A673 (cell line): ENCODE measurements around the gene GARNL3. TPM values are rescaled to one million over a fixed set of nuclear protein-coding genes. Genes with fewer than 3 reads are reported as not detected.
A peak's percentile ranks its signal among the peaks of the same experiment; 100 is the strongest.

ENCODE experiments used
- BruUV-seq: library from RNA; stranded (reverse); fragments of 400-500 nt; replicated peaks from 2 replicates; lab custom pipeline; 2021; lab: Mats Ljungman, UMichigan
- CTCF ChIA-PET: fragments of 300-600 bp; sonication (Branson Sonifier 250); formaldehyde crosslinking; loops from one replicate; lab custom pipeline; 2022; ENCODE audit warnings: antibody characterized with exemption; lab: Charles Lee
- POLR2A ChIA-PET: fragments of 300-600 bp; sonication (Branson Sonifier 250); formaldehyde crosslinking; loops from one replicate; lab custom pipeline; 2022; ENCODE audit warnings: antibody characterized with exemption; ENCODE audit not compliant: low non-redundant PET; lab: Charles Lee
- DNase-seq: peaks from one replicate; pipeline ENCODE4 v3.0.0-alpha.2; 2015; ENCODE audit warnings: low spot score
- H3K27ac ChIP-seq: fragments of 200-600 bp; sonication (generic); 2 replicates; pipeline ENCODE4 v1.5.1; 2016; ENCODE audit warnings: mixed run types, low read depth, mild to moderate bottlenecking, mixed read lengths, antibody characterized with exemption, low read length; ENCODE audit not compliant: poor library complexity, severe bottlenecking
- H3K27me3 ChIP-seq: fragments of 200-600 bp; sonication (generic); replicated peaks from 2 replicates; pipeline ENCODE4 v1.6.1; 2017; ENCODE audit warnings: mixed run types, low read depth, mild to moderate bottlenecking, mixed read lengths, antibody characterized with exemption, low read length; ENCODE audit not compliant: insufficient read depth, poor library complexity
- H3K36me3 ChIP-seq: fragments of 200-600 bp; sonication (generic); 2 replicates; pipeline ENCODE4 v1.6.1; 2016; ENCODE audit warnings: mixed run types, mild to moderate bottlenecking, mixed read lengths, antibody characterized with exemption, low read length; ENCODE audit not compliant: insufficient read depth, poor library complexity, severe bottlenecking
- H3K4me1 ChIP-seq: fragments of 200-600 bp; sonication (generic); 2 replicates; pipeline ENCODE4 v1.6.1; 2017; ENCODE audit warnings: mixed run types, mild to moderate bottlenecking, mixed read lengths, antibody characterized with exemption, low read length; ENCODE audit not compliant: insufficient read depth, poor library complexity, severe bottlenecking
- H3K4me3 ChIP-seq: fragments of 200-600 bp; sonication (generic); 2 replicates; pipeline ENCODE4 v1.5.1; 2016; ENCODE audit warnings: low read depth, mixed run types, mild to moderate bottlenecking, mixed read lengths, low read length; ENCODE audit not compliant: poor library complexity, severe bottlenecking
- H3K9me3 ChIP-seq: fragments of 200-600 bp; sonication (generic); 2 replicates; pipeline ENCODE4 v1.6.1; 2016; ENCODE audit warnings: mixed run types, low read depth, mild to moderate bottlenecking, mixed read lengths, antibody characterized with exemption, low read length; ENCODE audit not compliant: poor library complexity, severe bottlenecking
- EZH2 ChIP-seq: fragments of 200-600 bp; sonication (generic); IDR thresholded peaks from 2 replicates; pipeline ENCODE4 v1.6.1; 2017; ENCODE audit warnings: borderline replicate concordance, low read depth, mild to moderate bottlenecking, mixed read lengths, antibody characterized with exemption, low read length; ENCODE audit not compliant: poor library complexity, severe bottlenecking
- intact Hi-C: fragments of 100-400 bp; cut with micrococcal nuclease; formaldehyde crosslinking; loops from one replicate; pipeline ENCODE4 v1.10.0; 2022; ENCODE audit not compliant: unreplicated experiment
- total RNA-seq: library from RNA; stranded (reverse); gene quantifications from 2 replicates; pipeline ENCODE4 v1.2.3, GENCODE V29; 2021
- TF ChIP-seq, protein P1 (sequence below): fragments of 300-800, 200-600 bp; sonication (generic); conservative IDR thresholded peaks from 2 replicates; pipeline ENCODE4 v1.5.1; 2017; ENCODE audit warnings: low read depth, mild to moderate bottlenecking, antibody characterized with exemption, low read length, moderate library complexity, mixed read lengths

The GARNL3 gene
- total RNA-seq, 1 experiment from 2014 or later = 7.8 TPM

GRCh38 chr9:127314911-127315310 is 50.3 kb downstream of the GARNL3 start:
- no peak overlapping the region for H3K4me3 ChIP-seq
- no peak overlapping the region for H3K27ac ChIP-seq
- peaks cover 19% of the 10 kb centered on the region for H3K4me1 ChIP-seq
- TF ChIP-seq EZH2 = no peak
- TF ChIP-seq, protein P1, sequence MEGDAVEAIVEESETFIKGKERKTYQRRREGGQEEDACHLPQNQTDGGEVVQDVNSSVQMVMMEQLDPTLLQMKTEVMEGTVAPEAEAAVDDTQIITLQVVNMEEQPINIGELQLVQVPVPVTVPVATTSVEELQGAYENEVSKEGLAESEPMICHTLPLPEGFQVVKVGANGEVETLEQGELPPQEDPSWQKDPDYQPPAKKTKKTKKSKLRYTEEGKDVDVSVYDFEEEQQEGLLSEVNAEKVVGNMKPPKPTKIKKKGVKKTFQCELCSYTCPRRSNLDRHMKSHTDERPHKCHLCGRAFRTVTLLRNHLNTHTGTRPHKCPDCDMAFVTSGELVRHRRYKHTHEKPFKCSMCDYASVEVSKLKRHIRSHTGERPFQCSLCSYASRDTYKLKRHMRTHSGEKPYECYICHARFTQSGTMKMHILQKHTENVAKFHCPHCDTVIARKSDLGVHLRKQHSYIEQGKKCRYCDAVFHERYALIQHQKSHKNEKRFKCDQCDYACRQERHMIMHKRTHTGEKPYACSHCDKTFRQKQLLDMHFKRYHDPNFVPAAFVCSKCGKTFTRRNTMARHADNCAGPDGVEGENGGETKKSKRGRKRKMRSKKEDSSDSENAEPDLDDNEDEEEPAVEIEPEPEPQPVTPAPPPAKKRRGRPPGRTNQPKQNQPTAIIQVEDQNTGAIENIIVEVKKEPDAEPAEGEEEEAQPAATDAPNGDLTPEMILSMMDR = no peak
- DNase-seq = no peak
- H3K27me3 ChIP-seq = no peaks in the 10 kb centered on the region
- BruUV-seq = no TSS peak
- H3K36me3 ChIP-seq = no peaks in the 10 kb centered on the region
- intact Hi-C loops = no loop called here
- ChIA-PET POLR2A (no interaction called here), CTCF (no interaction called here)
- H3K9me3 ChIP-seq = no peaks in the 10 kb centered on the region

GRCh38 chr9:127316586-127317323 is 52.2 kb downstream of the GARNL3 start:
- no TSS peak for BruUV-seq
- intact Hi-C loops = no loop called here
- TF ChIP-seq, protein P1 = no peak
- no peak for TF ChIP-seq EZH2
- Histone ChIP-seq H3K9me3 (no peaks in the 10 kb centered on the region), H3K27ac (no peak overlapping the region), H3K27me3 (no peaks in the 10 kb centered on the region), H3K4me1 (peaks cover 25% of the 10 kb centered on the region), H3K36me3 (no peaks in the 10 kb centered on the region), H3K4me3 (no peak overlapping the region)
- ChIA-PET CTCF (no interaction called here), POLR2A (no interaction called here)
- DNase-seq = peak; percentile 10

DNA sequence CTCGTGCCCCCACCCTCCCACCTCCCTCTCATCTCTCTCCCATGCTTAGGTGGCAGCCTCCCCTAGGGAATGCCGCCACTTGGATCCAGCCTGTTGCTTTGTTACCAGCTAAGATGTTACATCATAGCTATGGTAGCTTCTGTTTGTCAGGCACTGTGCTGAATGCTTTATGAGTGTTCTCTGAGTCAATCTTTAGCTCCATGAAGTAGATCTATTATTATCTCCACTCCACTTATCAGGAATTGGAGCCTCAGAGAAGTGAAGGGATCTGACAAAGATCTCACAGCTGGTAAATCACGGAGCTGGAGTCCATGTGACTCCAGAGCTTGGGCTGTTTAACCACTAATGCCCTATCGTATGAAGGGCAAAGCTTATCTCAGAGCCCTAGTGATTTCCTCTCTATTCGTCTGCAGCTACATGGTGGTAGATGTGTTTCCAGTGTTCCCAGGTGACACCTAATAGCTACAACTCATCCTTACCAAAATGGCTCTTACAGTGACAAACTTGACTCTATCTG is 54.1 kb downstream of the GARNL3 start:
- peaks cover 25% of the 10 kb centered on the region for H3K4me1 ChIP-seq
- peak; percentile 24 for DNase-seq
- BruUV-seq = no TSS peak
- intact Hi-C loops = no loop called here
- H3K4me3 ChIP-seq = no peak overlapping the region
- ChIA-PET POLR2A (interaction anchor here (0.6 kb wide), 1 partner anchor 198 kb away, joined by 5 read pairs; no protein-coding TSS in a partner anchor), CTCF (interaction anchor here (1.0 kb wide), 1 partner anchor 79 kb away, joined by 4 read pairs; the partner anchor contains the start of gene SLC2A8)
- H3K27ac ChIP-seq = no peak overlapping the region
- TF ChIP-seq EZH2 = no peak
- TF ChIP-seq, protein P1 = no peak
- no peaks in the 10 kb centered on the region for H3K27me3 ChIP-seq
- H3K36me3 ChIP-seq = no peaks in the 10 kb centered on the region
- H3K9me3 ChIP-seq = no peaks in the 10 kb centered on the region
